GM21526 (cell line): ENCODE data around the gene MKNK1.

ENCODE experiments used
- ATAC-seq: cut with Tn5 transposase; IDR thresholded peaks from one replicate; pipeline ENCODE4 v1.9.1; 2021; ENCODE audit warnings: moderate library complexity; ENCODE audit not compliant: unreplicated experiment, low FRiP score

The MKNK1 gene

DNA sequence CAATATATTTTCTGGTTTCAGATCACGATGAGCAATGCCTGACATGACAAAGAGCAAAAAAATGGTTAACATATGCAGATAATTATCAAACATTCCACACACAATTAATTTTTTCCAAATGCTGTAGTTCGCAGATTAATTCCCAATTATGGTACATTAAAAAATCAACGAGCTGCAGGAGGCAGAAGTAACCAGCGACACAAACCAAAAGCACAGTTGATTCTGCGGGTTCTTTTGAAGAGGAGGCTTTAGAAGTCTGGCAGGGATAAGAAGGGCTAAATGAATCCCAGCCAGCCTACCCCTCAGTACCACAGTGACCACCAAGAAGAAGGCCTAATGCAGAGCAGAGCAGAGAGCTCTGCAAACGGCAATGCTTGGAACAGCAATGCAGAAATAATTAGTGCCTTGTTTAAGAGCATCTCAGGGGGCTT is 35.6 kb downstream of the MKNK1 start:
- no peak for ATAC-seq

DNA sequence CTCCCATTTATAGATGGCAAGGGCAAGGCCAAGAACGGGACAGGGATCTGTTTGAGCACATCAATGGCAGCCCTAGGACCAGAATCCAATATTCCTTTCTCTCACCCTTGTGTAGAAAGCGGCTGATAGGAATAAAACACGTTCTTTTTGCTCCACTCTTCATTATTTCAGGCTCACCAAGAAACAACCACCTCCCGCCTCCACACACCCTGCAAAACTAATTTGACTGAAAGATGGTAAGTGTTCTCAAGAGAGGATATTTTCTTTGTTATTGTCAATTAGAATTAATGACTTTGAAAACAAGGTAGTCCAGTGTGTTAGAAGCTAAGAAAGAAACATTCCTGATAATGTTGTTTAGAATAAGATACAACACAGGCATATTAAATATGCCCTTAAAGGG is 40.7 kb downstream of the MKNK1 start:
- ATAC-seq: no peak

DNA sequence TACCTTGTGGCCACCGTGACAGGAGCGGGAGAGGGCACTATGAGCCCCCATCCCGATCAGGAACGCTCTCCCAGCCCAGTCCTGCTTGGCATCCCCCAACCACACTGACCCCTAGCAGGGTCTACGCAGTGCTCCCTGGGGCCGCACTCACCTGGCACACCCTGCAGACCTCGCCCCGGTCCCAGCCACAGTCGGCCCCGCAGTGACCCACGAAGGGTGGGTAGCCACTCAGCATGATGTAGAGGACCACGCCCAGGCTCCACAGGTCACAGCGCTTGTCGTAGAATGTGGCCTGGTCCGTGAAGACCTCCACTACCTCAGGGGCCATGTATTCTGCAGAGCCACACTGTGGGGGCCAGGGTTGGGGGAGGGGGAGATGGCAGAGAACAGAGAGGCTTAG is 41.6 kb downstream of the MKNK1 start:
- ATAC-seq: no peak

DNA sequence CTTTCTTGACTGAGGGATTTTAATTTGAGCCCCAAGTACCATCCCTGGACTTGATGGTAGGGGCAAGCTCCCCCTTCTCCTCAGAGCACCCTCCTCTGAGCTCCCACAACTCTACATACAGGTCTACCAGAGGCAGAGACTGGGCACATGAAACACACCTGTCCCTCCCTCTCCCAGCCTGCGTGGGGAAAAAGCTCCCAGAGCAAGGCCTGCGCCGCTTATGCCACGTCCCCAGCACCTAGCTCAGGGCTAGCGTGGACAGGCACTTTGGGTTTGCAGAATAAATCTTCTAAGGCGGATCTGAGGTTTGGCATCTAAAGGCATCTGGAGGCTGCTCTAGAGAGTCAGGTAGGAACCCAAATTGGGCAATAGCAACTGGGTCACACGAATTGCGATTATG is 45.1 kb downstream of the MKNK1 start:
- ATAC-seq: no peak

DNA sequence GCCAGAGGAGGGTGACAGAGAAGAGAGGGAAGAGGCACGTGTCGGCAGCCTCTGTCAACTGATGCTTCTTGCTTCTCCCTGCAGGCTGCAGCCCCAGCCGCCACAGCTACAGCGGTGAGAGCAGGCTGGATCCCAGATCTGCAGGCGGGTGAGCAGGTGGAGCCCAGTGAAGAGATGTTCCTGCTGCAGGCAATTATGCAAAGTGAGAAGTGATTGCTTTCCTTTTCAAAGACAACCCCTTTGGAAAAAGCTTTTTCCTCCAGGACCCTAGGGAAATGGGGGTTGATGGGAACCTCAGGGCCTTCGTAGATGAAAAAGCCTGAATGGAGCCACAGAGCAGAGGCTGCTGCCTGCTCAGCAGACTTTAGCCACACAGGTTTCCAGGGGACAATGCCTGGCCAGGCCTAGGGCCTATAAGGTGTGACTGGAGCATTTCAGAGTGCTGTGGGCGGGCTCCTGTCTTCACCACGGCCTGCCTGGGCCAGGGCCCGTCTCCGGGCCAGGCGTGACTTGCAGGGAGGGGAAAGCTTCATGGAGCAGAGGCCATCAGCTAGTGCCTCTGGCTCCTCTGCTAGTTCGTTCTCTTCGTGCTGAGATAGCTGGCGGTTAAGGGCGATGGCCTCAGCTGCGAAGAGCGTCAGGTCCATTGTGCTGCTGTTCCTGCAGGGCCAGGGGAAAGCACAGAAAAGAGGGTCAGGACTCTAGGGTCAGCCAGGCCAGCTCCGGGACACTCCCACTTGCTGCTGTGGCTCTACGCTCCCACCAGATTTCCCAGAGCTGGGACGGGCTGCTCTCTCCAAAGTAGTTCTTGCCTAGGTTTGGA is 45.7 kb downstream of the MKNK1 start:
- no peak for ATAC-seq

DNA sequence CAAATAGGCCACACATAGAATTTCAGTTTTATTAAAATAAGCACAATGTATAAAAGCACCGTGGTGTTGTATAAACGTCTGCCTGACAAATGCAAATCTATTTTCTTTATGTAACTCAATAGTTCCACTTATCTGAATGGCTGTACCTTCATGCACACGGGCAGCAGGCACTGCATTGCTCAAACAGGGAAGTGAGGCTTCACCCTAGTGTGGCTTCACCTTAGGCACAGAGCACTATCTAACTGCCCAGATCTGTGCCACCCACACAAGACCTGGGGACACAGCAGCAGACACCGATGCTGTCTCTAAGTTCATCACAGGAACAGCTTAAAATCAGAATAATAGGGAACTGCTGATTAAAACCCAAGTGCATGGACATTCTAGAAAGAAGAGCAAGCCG is 46.7 kb downstream of the MKNK1 start:
- no peak for ATAC-seq

DNA sequence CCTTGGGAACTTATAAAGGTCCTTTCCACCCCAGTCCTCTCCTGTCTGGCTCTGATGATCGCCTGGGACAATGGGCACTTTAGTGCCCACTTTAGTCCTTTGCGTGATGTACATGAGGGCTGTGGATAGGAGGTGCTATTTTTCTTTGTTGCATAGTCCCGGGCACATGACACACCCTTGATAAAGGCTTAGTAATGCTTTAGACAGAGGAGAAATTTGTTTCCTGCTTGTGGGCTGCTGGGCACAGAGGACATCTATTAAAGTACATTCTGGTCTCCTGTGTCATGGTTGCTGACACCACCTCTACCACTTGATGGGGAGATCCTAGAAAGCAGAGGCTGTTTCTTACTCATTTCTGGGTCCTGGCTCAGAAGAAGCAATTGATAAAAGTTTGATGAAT is 47.2 kb downstream of the MKNK1 start:
- no peak for ATAC-seq

DNA sequence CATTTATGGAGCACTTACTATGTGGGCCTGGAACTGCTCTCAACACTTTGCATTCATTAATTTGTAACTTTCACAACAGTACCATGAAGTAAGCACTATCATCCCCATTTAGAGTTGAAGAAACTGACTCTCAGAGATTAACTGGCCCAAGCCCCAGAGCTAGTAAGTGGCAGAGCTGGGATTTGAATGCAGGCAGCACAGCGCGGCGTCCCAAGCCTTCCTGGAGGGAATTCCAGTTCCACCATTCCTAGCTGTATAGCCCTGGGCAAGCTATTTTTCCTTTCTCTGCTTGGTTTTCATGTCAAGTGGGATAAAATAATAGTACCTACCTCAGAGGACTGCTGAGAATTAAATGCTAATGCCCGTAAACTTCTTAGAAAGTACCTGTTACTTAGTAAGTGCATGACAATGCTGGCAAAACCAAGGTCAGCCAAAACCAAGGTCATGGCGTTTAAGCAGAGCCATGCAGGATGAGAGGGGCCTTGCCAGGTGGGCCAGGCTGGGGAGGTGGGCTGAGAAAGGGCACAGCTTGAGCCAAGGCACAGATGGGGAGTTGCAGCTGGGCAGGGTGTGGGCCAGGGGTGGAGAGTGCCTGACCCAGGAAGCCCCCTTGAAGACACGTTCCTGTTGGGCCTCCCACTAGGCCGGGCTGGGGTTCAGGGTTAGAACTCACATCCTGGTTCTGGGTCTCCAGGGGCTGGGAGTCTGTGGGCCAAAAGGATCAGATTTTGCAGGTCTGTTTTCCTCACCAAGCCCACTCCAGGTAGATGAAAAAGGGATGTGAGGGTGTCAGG is 48.0 kb downstream of the MKNK1 start:
- ATAC-seq: no peak

DNA sequence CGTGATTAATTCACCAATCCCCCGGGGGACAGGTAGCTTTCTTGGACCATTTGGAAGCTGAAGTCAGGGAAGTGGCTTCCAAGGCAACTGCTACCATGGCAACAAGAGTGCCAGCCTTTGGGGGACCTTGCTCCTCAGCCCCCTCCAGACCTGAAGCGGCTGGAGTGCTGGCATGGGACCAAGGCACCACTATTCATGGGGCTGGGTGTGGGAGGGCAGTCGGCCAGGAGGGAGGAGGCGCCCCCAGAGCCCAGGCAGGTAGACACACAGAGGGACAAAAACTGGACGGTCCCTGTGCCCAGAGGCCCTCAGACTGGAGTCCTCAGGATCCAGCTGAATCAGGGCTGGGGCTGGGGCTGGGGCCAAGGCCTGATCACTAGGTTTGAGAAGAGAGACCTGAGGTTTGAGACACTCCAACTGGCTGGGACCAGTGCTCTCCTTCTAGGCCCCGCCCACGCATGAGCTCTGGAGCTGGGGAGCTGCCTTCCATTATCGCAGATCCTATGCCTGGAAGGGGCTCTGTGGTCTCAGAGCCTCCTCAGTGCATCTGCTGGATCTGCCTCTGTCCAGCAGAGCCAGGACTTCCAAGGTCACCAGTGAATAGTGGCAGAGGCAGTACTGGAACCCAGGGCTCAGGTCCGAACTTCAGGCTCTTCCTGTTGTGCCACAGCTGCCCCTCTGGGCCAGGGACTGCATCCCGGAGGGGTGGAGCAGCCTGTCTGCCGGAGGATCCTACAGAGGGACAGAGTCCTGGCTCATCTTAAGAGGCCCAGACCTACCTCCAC is 49.3 kb downstream of the MKNK1 start:
- ATAC-seq: no peak

DNA sequence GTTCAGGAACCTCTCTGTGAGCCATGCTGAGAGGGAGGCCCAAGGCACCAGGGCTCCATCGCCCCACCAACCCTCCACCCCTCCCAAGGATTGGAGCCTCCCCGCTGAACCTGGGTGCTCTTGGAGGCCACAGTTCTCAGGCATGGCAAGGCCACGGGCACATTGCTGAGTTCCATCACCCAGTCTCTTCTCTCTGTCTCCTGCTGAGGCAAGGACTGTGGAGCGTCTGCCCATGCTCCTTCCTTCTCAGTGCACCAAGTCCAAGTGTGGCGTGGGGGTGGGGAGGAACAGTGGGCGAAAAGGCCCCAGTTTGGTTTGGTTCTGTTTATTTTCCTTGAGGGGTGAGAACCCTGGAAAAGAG is 49.9 kb downstream of the MKNK1 start:
- no peak for ATAC-seq

DNA sequence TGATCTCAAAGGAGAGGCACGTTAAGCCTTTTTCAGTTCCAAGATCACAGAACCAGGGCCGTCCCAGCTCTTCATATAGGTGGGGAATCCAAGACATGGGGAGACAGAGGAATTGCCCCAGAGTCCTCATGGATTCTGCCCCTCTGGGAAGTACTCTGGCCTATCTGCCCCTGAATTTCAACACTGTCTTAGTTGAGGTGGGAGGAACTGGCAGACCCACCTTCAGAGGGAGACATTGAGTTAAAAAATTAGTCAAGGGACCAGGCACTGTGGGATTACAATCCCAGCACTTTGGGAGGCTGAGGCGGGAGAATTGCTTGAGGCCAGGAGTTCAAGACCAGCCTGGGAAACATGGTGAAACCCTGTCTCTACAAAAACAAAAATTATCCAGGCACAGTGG is 50.6 kb downstream of the MKNK1 start:
- ATAC-seq: no peak

DNA sequence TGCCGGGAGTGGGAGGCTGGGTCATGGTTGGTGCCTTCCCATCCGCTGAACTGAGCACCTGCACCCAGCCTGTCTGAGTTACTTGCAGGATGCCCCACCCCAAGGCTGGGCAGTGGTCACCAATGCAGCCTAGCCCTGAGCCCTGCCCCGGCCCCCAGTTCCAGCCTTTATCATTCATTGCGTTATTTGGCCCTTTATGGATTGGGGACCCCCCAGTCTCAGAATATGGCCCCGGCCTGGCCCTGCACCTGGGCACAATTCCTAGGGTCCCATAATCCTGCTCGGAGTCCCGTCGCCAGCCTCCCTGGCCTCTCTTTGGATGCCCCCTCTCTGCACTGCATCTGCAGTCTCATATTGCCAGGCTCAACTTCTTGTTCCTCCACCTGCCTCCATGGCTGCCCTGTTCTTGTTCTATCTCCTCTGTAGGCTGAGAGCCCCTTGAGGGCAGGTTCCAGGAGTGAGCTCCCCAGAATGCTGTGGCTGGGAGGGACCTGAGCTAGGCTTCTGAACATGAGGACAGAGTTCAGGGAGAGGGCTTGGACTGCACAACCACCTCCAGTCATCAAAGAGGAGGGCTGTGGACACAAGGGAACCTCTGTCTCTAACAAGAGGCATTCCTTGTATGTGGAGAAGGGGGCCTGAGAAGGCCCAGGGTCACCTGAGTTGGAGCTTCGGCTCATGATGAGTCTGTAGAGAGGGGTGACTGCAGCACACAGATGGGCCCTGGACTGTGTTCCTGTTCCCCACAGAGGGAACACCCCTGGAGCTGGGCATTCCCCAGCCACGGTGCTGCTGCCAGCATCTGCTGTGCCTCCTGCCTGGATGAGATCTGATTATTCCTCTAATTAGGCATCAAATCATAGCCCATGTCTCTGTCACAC is 51.5 kb downstream of the MKNK1 start:
- ATAC-seq: no peak

DNA sequence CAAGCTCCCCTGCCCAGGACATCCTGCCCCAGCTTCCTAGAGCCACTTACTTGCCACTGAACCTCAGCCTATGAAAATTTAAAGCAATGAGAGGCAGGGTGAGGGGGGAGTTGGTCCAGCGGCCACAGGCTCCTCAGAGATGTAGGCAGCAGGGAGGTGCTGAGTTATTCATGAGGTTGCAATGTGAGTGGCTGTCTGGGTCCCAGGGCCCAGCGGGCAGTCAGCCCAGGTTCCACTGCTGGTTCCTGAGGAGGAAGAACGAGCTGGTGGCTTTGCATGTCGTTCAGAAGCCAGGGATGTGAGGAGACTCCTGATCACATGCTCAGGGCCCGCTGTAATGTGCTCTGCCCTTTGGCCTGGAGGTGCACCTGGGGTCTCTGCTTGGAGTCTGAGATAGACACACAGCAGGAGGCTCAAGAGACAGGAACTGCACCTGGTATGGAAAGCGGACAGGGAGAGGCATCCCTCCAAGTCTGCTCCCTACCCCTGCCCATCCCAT is 52.4 kb downstream of the MKNK1 start, which contains the start of gene KNCN:
TSS of gene KNCN (minus strand) at position 51 of the 499 bp plus-strand sequence. CDS start 432 bp downstream, outside the sequence.
- no peak for ATAC-seq

DNA sequence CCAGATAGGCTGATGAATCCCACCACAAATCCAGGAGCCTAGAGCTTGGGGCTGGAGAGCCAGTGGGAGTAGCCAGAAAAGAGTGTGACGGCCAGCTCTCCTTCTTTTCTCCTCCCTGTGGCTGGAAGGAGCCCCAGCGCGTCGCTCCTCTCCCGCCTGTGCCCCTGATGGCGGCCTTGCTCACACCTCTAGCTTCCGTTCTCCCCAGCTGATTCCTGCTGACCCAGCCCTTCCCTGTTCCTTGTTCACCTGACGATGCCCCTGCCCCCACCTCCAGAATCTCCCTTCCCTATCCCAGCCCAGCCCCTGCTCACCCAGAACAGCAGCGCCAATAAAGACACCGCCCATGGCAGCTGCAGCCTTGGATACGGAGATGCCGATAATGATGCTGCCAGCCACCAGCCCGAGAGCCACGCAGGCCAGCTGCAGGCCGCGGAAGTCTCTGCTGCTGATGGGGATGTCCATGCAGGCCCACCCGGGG is 53.3 kb downstream of the MKNK1 start:
- ATAC-seq: no peak

DNA sequence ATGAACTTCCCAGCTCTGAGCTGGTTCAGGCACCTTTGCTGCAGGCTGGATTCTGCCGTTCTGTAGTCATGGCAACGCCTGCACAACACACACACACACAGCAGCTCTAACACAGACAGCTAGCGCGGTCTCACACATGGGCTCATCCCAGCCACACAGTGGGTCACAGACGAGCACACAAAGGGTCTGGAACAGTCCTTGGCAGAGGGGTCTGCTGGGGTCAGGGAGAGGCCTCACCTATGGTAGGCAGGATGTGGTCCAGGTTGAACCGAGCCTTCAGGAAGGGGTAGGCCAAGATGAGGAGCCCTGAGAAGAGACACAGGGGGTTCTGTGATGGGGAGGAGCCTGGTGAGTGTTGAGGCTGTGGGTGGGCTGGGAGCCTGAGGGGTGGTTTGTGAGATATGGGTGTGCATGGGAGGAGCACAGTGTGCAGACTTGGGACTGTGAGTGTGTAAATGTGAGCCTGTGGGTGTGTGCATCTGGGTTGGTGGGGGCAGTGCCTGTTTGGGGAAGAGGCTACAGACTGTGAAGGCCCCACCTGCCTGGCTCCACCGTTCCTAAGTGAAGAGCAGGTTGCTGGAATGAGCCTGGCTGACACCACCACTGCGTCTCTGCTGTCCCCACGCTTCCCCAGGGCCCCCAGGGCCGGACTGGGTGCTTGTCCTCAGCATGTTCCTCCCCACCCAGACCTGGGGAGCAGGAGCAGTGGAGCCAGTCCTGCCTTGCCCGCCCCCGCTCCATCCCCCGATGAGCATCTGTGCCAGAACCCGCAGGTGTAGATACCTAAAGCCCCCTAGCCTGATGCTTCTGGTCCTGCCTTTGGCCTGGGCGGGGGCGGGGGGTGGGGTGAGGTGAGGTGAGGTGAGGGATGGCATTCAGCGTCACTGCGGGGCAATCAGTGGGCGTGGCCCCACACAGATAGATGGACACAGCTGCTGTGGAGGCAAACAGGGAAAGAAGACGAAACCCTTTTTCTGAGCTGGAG is 54.1 kb downstream of the MKNK1 start:
- no peak for ATAC-seq

DNA sequence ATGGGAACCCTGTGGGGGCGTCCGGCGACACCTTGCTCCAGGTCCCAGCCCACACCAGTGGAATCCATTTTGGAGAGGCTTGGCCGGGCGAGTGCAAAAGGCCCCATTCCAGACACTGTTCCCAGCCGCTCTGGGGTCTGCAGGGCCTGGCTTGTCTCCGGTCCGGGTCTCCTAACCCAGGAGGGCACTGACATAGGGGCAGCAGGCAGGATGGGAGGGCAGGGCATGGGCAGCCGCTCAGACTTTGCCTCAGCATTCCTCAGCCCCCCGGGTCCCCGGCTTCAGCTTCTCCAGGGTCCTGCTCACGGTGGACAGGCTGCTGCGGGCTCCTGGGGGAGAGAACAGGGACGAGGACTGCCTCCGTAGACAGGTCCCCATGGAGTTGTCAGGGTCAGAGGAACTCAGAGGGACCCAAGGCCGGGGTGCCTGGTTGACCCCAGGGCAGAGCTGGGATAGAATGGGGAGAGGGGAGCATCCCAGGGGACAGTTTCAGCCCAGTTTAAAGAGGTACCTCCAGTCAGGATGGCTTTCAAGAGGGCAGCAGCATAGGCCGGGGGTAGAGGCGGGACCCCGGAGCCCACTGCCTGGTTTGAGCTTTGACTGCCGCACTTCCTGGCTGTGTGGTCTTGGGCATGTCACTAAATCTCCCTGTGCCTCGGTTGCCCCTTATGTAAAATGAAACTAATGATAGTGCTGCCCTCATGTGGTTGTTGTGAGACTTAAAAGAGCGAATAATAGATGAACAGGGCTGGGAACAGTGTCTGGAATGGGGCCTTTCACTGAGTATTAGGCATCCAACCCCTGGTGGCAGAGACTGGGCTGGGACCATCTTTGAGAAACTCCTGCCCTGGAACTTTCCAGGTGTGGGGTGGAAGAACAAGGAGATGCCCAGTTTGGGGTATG is 56.3 kb downstream of the MKNK1 start:
- ATAC-seq: no peak

DNA sequence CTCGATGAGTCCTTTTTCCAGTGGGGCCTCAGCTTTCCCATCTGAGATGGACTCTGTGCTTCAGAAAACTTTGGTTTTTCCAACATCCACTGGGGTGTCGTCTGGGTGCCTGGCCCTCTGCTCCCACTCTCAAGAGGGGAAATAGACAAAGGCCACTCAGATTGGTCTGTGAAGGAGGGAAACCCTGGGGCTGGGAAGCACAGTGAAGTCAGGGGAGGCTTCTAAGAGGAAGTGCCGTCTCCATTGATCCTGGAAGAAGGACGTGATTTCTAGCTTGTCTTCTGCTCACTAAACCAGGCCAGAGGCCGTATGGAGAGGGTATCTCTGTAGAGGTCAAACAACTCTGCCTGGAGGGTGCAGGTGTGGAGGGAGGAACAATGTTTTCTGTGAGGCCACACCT is 57.9 kb downstream of the MKNK1 start:
- ATAC-seq: no peak

DNA sequence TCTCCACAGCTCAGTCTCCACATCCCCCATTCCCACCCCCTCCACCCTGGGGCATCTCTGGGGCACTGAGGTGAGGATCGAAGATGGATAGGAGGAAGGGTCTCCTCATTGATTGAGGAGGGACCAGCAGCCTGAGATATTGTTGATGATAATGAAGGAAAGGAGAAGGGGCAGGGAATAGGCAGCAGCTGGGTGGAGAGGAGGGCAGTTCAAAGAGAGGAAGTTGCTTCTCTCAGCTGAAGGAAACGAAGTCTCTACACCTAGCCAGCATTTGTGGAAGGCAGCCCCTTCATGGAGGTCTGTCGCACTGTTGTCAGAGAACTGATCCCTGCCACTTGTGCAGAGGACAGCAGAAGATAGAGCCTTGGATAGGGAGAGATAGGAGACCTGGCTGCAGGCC is 58.3 kb downstream of the MKNK1 start:
- no peak for ATAC-seq
